Astrocyte (in vitro differentiated cells and primary cell): ENCODE measurements around the gene DPY19L3. TPM values are rescaled to one million over a fixed set of nuclear protein-coding genes. Genes with fewer than 3 reads are reported as not detected.

Source experiments
- DNase-seq: peaks from one replicate; pipeline ENCODE4 v3.0.0-alpha.2; 2010; ENCODE audit warnings: low read depth
- FAIRE-seq: peaks from 2 replicates; lab custom pipeline; 2011; peaks lifted over from hg19 to GRCh38; lab: Jason Lieb, UNC
- H2AFZ ChIP-seq: 2 replicates; pipeline ENCODE4 v1.6.0; 2012; ENCODE audit warnings: low read depth, low read length, inconsistent platforms
- H3K27ac ChIP-seq: 2 replicates; pipeline ENCODE4 v1.5.1; 2011; ENCODE audit warnings: low read depth, low read length, inconsistent platforms
- H3K27me3 ChIP-seq: 2 replicates; pipeline ENCODE4 v1.6.0; 2011; ENCODE audit warnings: low read length, inconsistent platforms; ENCODE audit not compliant: insufficient read depth
- H3K36me3 ChIP-seq: 2 replicates; pipeline ENCODE4 v1.5.1; 2011; ENCODE audit warnings: low read length, inconsistent platforms; ENCODE audit not compliant: insufficient read depth
- H3K4me1 ChIP-seq: 2 replicates; pipeline ENCODE4 v1.5.1; 2011; ENCODE audit warnings: low read length, inconsistent platforms; ENCODE audit not compliant: insufficient read depth
- H3K4me2 ChIP-seq: 2 replicates; pipeline ENCODE4 v1.6.0; 2012; ENCODE audit warnings: low read length, inconsistent platforms
- H3K4me3 ChIP-seq: 2 replicates; pipeline ENCODE4 v1.5.1; 2011; ENCODE audit warnings: low read depth, mild to moderate bottlenecking, low read length, inconsistent platforms; ENCODE audit not compliant: insufficient read depth
- H3K79me2 ChIP-seq: 2 replicates; pipeline ENCODE4 v1.6.0; 2012; ENCODE audit warnings: mild to moderate bottlenecking, low read length, inconsistent platforms; ENCODE audit not compliant: insufficient read depth
- H3K9ac ChIP-seq: 2 replicates; pipeline ENCODE4 v1.6.0; 2012; ENCODE audit warnings: mild to moderate bottlenecking, low read length, inconsistent platforms
- H3K9me3 ChIP-seq: 2 replicates; pipeline ENCODE4 v1.5.1; 2012; ENCODE audit warnings: low read depth, mild to moderate bottlenecking, low read length, inconsistent platforms; ENCODE audit not compliant: insufficient read depth
- H4K20me1 ChIP-seq: 2 replicates; pipeline ENCODE4 v1.6.0; 2012; ENCODE audit warnings: low read length, inconsistent platforms; ENCODE audit not compliant: insufficient read depth
- H3K27ac Mint-ChIP-seq: one replicate; pipeline ENCODE4 v1.8.0; 2021; ENCODE audit warnings: mild to moderate bottlenecking, mixed read lengths; ENCODE audit not compliant: unreplicated experiment
- H3K27me3 Mint-ChIP-seq: one replicate; pipeline ENCODE4 v1.8.0; 2021; ENCODE audit warnings: low read depth, mixed read lengths; ENCODE audit not compliant: unreplicated experiment
- H3K36me3 Mint-ChIP-seq: one replicate; pipeline ENCODE4 v1.8.0; 2021; ENCODE audit warnings: low read depth, mixed read lengths; ENCODE audit not compliant: unreplicated experiment
- H3K4me1 Mint-ChIP-seq: one replicate; pipeline ENCODE4 v1.8.0; 2021; ENCODE audit warnings: low read depth, mixed read lengths; ENCODE audit not compliant: unreplicated experiment
- H3K4me3 Mint-ChIP-seq: one replicate; pipeline ENCODE4 v1.8.0; 2021; ENCODE audit warnings: mild to moderate bottlenecking, moderate library complexity, mixed read lengths; ENCODE audit not compliant: unreplicated experiment
- H3K9me3 Mint-ChIP-seq: one replicate; pipeline ENCODE4 v1.8.0; 2021; ENCODE audit warnings: mild to moderate bottlenecking, mixed read lengths; ENCODE audit not compliant: unreplicated experiment
- EZH2 ChIP-seq: IDR thresholded peaks from 2 replicates; pipeline ENCODE4 v1.6.1; 2012; ENCODE audit warnings: mild to moderate bottlenecking, low read length, inconsistent platforms; ENCODE audit not compliant: insufficient read depth
- total RNA-seq: library from RNA; stranded (reverse); gene quantifications from 2 replicates; pipeline ENCODE4 v1.2.1, GENCODE V29; 2021
- TF ChIP-seq, protein P1 (sequence below): IDR thresholded peaks from 2 replicates; pipeline ENCODE4 v1.5.1; 2011; ENCODE audit warnings: low read depth, mild to moderate bottlenecking, inconsistent platforms, low read length, moderate library complexity; ENCODE audit not compliant: insufficient read depth

The DPY19L3 gene
- total RNA-seq, 1 donor from 2014 or later = 50.9 TPM

DNA sequence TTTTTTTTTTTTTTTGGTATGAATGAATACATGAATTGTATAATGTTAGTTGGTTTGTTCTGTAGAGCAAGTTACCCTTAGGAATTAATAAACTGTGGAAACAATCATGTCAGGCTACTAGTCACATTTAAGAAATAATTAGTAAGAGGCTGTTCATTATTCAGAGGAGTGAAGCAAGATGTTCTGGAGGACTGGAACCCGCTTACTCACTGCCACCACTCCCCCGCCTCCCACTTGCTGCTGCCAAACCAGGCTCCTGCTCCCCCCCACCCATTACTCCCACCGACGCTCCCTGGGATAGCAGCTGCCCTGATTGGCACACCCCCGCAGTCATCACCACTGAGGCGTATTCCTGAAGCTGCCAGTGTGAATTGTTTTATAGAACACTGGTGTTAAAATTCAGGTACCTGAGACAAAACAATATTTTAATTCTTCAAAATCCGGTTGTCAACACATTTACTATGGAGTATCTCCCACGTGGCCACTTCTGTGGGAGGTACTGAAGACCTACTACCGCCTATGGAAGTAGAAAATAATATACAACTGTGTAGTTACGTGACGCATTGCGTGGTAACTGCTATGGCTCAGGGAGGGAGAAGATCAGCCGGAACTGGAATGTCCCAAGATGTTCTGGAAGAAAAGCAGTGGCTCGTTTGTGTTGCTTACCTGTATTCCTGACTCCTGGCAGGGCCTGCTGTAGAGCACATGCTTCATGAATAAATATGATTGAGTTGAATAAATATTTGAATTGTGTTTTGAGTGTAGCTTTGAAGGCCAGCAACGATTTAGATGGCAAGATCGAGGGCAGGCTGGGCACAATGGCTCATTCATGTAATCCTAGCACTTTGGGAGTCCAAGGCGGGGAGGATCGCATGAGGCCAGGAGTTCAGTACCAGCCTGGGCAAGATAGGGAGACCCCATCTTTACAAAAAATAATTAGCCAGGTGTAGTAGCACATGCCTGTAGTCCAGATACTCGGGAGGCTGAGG, 1.7 kb downstream of the DPY19L3 start:
- Histone ChIP-seq H3K27ac (no peak overlapping the region), H3K4me3 (peak overlapping the region; percentile 86), H3K4me1 (peaks cover 17% of the 10 kb centered on the region), H3K36me3 (peaks cover 19% of the 10 kb centered on the region), H3K9ac (peak overlapping the region; percentile 98), H4K20me1 (peaks cover 10% of the 10 kb centered on the region), H2AFZ (no peak overlapping the region), H3K4me2 (peak overlapping the region; percentile 98), H3K79me2 (peaks cover 27% of the 10 kb centered on the region), H3K9me3 (no peaks in the 10 kb centered on the region), H3K27me3 (no peaks in the 10 kb centered on the region)
- Mint-ChIP-seq H3K36me3 (peaks cover 7% of the 10 kb centered on the region), H3K9me3 (no peaks in the 10 kb centered on the region), H3K27ac (peak overlapping the region; percentile 93), H3K4me3 (peak overlapping the region; percentile 93), H3K27me3 (no peaks in the 10 kb centered on the region), H3K4me1 (peaks cover 6% of the 10 kb centered on the region)
- no peak for FAIRE-seq
- DNase-seq = peak; percentile 49
- TF ChIP-seq, protein P1, sequence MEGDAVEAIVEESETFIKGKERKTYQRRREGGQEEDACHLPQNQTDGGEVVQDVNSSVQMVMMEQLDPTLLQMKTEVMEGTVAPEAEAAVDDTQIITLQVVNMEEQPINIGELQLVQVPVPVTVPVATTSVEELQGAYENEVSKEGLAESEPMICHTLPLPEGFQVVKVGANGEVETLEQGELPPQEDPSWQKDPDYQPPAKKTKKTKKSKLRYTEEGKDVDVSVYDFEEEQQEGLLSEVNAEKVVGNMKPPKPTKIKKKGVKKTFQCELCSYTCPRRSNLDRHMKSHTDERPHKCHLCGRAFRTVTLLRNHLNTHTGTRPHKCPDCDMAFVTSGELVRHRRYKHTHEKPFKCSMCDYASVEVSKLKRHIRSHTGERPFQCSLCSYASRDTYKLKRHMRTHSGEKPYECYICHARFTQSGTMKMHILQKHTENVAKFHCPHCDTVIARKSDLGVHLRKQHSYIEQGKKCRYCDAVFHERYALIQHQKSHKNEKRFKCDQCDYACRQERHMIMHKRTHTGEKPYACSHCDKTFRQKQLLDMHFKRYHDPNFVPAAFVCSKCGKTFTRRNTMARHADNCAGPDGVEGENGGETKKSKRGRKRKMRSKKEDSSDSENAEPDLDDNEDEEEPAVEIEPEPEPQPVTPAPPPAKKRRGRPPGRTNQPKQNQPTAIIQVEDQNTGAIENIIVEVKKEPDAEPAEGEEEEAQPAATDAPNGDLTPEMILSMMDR = no peak
- no peak for TF ChIP-seq EZH2

DNA sequence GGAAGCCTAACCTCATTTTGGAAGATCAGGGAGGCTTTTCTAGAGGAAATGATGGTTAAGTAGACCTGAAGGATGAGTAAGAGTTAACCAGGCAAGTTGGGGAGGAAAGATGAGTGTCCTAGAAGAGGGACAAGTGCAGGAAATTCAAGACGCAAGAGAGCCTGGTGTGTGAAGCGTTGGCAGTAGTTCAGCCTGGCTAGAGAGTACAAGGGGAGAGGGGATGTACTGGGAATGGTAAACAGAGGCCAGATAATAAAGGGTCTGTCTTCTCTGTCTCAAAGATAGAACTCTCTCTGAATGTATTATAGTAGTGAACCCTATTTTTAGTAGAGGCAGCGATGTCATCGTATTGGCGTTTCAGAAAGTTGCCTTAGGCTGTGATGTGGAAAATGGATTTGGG, 9.7 kb downstream of the DPY19L3 start:
- Mint-ChIP-seq H3K36me3 (peaks cover 21% of the 10 kb centered on the region), H3K27ac (no peak overlapping the region), H3K4me1 (peaks cover 8% of the 10 kb centered on the region), H3K27me3 (no peaks in the 10 kb centered on the region), H3K4me3 (no peak overlapping the region), H3K9me3 (no peaks in the 10 kb centered on the region)
- Histone ChIP-seq H3K27ac (no peak overlapping the region), H3K79me2 (no peaks in the 10 kb centered on the region), H4K20me1 (peaks cover 3% of the 10 kb centered on the region), H3K9me3 (no peaks in the 10 kb centered on the region), H3K9ac (no peak overlapping the region), H3K4me2 (no peak overlapping the region), H3K36me3 (peaks cover 23% of the 10 kb centered on the region), H3K4me1 (no peaks in the 10 kb centered on the region), H3K27me3 (no peaks in the 10 kb centered on the region), H3K4me3 (no peak overlapping the region), H2AFZ (no peak overlapping the region)
- TF ChIP-seq, protein P1 = no peak
- TF ChIP-seq EZH2 = no peak
- FAIRE-seq (no peak), DNase-seq (no peak)

DNA sequence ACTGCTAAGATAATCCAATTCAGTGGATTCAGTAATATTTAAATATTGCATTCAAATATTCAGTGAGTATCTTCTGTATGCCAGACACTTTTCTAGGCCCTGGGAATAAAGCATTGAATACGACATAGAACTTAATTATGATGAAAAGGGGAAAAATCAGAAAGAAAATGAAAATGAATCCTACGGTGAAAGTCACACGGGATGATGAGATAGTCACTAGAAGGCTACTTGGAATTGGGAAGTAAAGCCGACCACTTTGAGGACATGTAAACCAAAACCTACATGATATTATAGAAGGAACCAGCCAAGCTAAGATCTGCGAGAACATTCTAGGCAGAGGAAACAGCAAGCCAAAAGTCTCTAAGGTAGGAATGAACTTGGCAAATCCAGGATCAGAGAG, 10.1 kb downstream of the DPY19L3 start:
- FAIRE-seq = no peak
- Mint-ChIP-seq H3K27ac (no peak overlapping the region), H3K4me1 (peaks cover 8% of the 10 kb centered on the region), H3K27me3 (no peaks in the 10 kb centered on the region), H3K36me3 (peaks cover 21% of the 10 kb centered on the region), H3K4me3 (no peak overlapping the region), H3K9me3 (no peaks in the 10 kb centered on the region)
- no peak overlapping the region for H3K4me2 ChIP-seq
- H3K27me3 ChIP-seq = no peaks in the 10 kb centered on the region
- TF ChIP-seq, protein P1 = no peak
- TF ChIP-seq EZH2 = no peak
- no peak overlapping the region for H3K9ac ChIP-seq
- H3K4me3 ChIP-seq = no peak overlapping the region
- no peaks in the 10 kb centered on the region for H3K79me2 ChIP-seq
- DNase-seq = no peak
- no peaks in the 10 kb centered on the region for H3K9me3 ChIP-seq
- no peak overlapping the region for H3K27ac ChIP-seq
- peaks cover 3% of the 10 kb centered on the region for H4K20me1 ChIP-seq
- H2AFZ ChIP-seq = no peak overlapping the region
- H3K36me3 ChIP-seq = peaks cover 23% of the 10 kb centered on the region
- no peaks in the 10 kb centered on the region for H3K4me1 ChIP-seq
